Naive thymus-derived CD4-positive, alpha-beta T cell (primary cell): ENCODE results near the gene NATD1. TPM values are rescaled to one million over a fixed set of nuclear protein-coding genes. Genes with fewer than 3 reads are reported as not detected.

Experiments
- ATAC-seq: fragments of 150-1000 bp; cut with Tn5 transposase; 2 replicates; pipeline ENCODE4 v1.10.0; 2021; ENCODE audit warnings: mild to moderate bottlenecking, moderate library complexity
- CTCF ChIA-PET: fragments of 350-600 bp; sonication (Branson Sonifier 250); formaldehyde crosslinking; loops from one replicate; lab custom pipeline; 2021; ENCODE audit warnings: antibody characterized with exemption; lab: Charles Lee
- POLR2A ChIA-PET: fragments of 350-600 bp; sonication (Branson Sonifier 250); formaldehyde crosslinking; loops from one replicate; lab custom pipeline; 2021; ENCODE audit warnings: antibody characterized with exemption, inconsistent platforms; lab: Charles Lee
- DNase-seq, 9 donors: peaks; one replicate each; pipeline versions ENCODE4 v3.0.0 to v3.0.0-alpha.2; 2020 to 2022; ENCODE audit warnings: mixed read lengths in 1 of 9
- H3K27ac ChIP-seq: one replicate; pipeline ENCODE4 v1.7.0; 2013; ENCODE audit warnings: mild to moderate bottlenecking, low read depth, low read length, moderate library complexity
- H3K27me3 ChIP-seq, 2 donors: one replicate each; pipeline ENCODE4 v1.7.0; 2013; ENCODE audit warnings: low read length in 2 of 2, mild to moderate bottlenecking in 2 of 2, moderate library complexity in 2 of 2; ENCODE audit not compliant: control insufficient read depth in 2 of 2, insufficient read depth in 2 of 2
- H3K36me3 ChIP-seq, 3 experiments: 1 replicate in 2 of 3; 2 replicates in 1 of 3; pipeline ENCODE4 v1.7.0; 2013; ENCODE audit warnings: low read length in 3 of 3, mild to moderate bottlenecking in 3 of 3, moderate library complexity in 1 of 3; ENCODE audit not compliant: insufficient read depth in 3 of 3, control insufficient read depth in 2 of 3
- H3K4me1 ChIP-seq, 2 donors: one replicate each; pipeline ENCODE4 v1.7.0; 2013; ENCODE audit warnings: low read length in 2 of 2, mild to moderate bottlenecking in 2 of 2, moderate library complexity in 1 of 2; ENCODE audit not compliant: control insufficient read depth in 2 of 2, insufficient read depth in 2 of 2
- H3K4me3 ChIP-seq: 2 replicates; pipeline ENCODE4 v1.7.0; 2013; ENCODE audit warnings: mild to moderate bottlenecking, low read length
- H3K9me3 ChIP-seq, 3 experiments: 1 replicate in 2 of 3; 2 replicates in 1 of 3; pipeline ENCODE4 v1.7.0; 2013; ENCODE audit warnings: low read length in 3 of 3; ENCODE audit not compliant: control insufficient read depth in 2 of 3
- H3K27ac Mint-ChIP-seq, 9 donors: one replicate each; pipeline ENCODE4 v1.8.0; 2020 to 2022; ENCODE audit warnings: mixed read lengths in 9 of 9, mild to moderate bottlenecking in 8 of 9, moderate library complexity in 5 of 9, inconsistent platforms in 2 of 9
- H3K27me3 Mint-ChIP-seq, 5 donors: one replicate each; pipeline ENCODE4 v1.8.0; 2021 to 2022; ENCODE audit warnings: mixed read lengths in 5 of 5, mild to moderate bottlenecking in 1 of 5
- H3K36me3 Mint-ChIP-seq, 5 donors: one replicate each; pipeline ENCODE4 v1.8.0; 2020 to 2022; ENCODE audit warnings: mixed read lengths in 5 of 5, mild to moderate bottlenecking in 3 of 5, inconsistent platforms in 1 of 5
- H3K4me1 Mint-ChIP-seq, 7 donors: one replicate each; pipeline ENCODE4 v1.8.0; 2020 to 2022; ENCODE audit warnings: mixed read lengths in 7 of 7, mild to moderate bottlenecking in 3 of 7, inconsistent platforms in 1 of 7
- H3K4me3 Mint-ChIP-seq, 10 donors: one replicate each; pipeline ENCODE4 v1.8.0; 2020 to 2022; ENCODE audit warnings: mild to moderate bottlenecking in 10 of 10, mixed read lengths in 10 of 10, moderate library complexity in 6 of 10, inconsistent platforms in 2 of 10
- H3K9me3 Mint-ChIP-seq, 11 donors: one replicate each; pipeline ENCODE4 v1.8.0; 2020 to 2022; ENCODE audit warnings: mixed read lengths in 11 of 11, mild to moderate bottlenecking in 4 of 11, inconsistent platforms in 1 of 11, moderate library complexity in 1 of 11
- intact Hi-C, 2 donors: fragments of 100-400 bp; cut with micrococcal nuclease; formaldehyde crosslinking; loops; one replicate each; pipeline ENCODE4 v1.15.1; 2023
- polyA plus RNA-seq, 2 donors: library from polyadenylated mRNA; unstranded; fragments of 300-500 nt; fragmentation: Illumina TruSeq; gene quantifications; one replicate each; pipeline ENCODE4 v1.2.3, GENCODE V29; 2021
- total RNA-seq, 6 experiments: library from RNA in 5 of 6; stranded (reverse) in 5 of 6; gene quantifications; 1 replicate in 5 of 6; 2 replicates in 1 of 6; pipeline ENCODE4 v1.2.3 and lab custom pipeline; 2021 to 2026

NATD1 gene
- total and polyA plus RNA-seq, 7 experiments from 2014 or later = 1.7 to 11.1 (median 7.1) TPM

DNA sequence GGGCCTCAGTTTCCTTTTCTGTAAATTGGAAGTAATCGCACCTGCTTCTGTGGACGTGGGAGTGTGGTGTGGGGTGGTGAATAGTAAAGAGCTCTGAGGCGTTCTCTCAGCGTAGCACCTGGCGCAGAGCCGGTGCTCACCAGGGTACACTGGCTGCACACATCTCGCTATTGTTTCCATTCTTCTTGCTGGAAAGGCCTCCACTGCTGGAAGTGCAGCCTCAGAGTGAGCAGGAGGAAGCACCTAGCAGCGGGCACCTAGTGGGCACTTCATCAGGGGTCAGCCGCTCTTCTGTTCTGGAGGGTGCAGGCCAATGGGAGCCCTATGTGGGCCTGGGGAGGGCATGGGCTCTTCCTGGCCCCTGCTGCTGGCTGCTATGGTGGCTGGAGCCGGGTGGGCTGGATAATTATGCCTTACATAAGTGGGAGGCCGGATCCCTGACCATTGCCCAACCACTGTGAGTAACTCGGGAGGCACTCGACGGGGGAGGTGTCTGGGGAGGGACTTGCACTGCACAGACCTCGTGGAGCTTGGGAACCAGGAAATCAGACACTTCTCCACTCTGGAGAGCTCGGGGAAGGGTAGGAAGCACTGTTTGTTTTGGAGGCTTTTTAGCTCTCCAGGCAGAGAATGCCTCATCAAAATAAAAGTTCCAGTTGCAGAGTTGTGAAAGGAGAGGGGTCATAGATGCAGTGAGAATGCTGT lies 33.0 kb upstream of the NATD1 start:
- Histone ChIP-seq H3K4me1 (peaks cover 31 to 36% of the 10 kb centered on the region in 2 donors), H3K4me3 (peak overlapping the region; percentile 90), H3K36me3 (no peaks in the 10 kb centered on the region), H3K27me3 (no peaks in the 10 kb centered on the region), H3K27ac (peak overlapping the region; percentile 78), H3K9me3 (no peaks in the 10 kb centered on the region)
- intact Hi-C loops = loop anchor here (2.0 to 10.0 kb wide), 2 partner anchors 37 to 1131 kb away; no protein-coding TSS in a partner anchor
- POLR2A ChIA-PET = interaction anchor here (0.9 to 4.0 kb wide), 4 partner anchors 10 to 243 kb away, joined by 3 to 48 read pairs (median 4); no protein-coding TSS in a partner anchor
- Mint-ChIP-seq H3K27me3 (peaks cover 0 to 6% (median 0%) of the 10 kb centered on the region in 5 donors), H3K4me3 (peak overlapping the region; percentile 88 to 99 (median 96)), H3K9me3 (peaks cover 0 to 4% (median 0%) of the 10 kb centered on the region in 11 donors), H3K36me3 (peaks cover 0 to 13% (median 0%) of the 10 kb centered on the region in 5 donors), H3K27ac (peak overlapping the region; percentile 88 to 97 (median 96)), H3K4me1 (peaks cover 26 to 55% (median 50%) of the 10 kb centered on the region in 7 donors)
- CTCF ChIA-PET = interaction anchor here (1.0 to 3.8 kb wide), 4 partner anchors 9 to 167 kb away, joined by 3 to 27 read pairs (median 6); no protein-coding TSS in a partner anchor
- ATAC-seq (no peak), DNase-seq (no peak)

DNA sequence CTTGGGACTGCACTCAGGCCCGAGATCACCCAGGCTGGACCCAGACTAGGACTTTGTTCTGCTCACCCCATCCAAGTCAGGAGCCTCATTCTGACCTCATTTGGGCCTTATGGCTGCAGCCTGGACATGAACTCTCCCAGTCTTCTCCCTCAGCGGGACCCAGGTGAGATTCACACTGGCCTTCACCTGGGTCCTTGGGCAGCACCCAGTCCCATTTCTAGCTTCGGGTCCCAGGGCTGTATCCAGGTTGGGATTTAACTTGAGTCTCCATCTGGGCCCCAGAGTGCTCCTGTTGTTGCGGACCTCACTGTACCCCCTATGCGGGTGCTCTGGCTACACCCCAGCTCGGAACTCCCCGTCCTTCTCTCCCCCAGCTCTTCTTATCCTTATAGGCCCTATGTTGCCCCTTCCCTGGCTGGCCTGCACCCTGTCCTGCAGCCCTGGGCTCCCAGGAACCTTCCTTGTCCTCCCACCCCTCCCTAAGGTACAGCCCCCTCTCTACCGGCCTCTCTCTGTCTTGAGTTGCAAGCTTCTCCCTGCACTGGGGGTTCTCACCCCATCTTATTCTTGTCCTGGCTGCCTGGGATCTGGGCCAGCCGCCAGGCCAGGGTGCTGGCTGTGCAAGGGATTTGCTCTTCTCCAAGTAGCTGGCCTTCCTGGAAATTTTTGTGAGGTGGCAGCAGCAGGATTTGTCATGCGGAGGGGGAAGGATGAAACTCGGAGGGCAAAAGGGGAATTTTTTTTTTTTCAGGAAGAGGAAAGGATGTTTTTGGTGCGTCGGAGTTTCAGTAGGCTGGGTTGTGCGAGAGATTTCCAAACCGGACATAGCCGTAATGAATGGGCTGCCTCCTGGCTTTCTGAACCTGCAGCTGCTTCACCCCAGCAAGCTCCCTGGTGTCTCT lies 32.2 kb upstream of the NATD1 start:
- H3K36me3 ChIP-seq = no peaks in the 10 kb centered on the region
- H3K4me1 Mint-ChIP-seq = peaks cover 26 to 50% (median 44%) of the 10 kb centered on the region in 7 donors
- H3K27me3 Mint-ChIP-seq = peaks cover 0 to 2% (median 0%) of the 10 kb centered on the region in 5 donors
- intact Hi-C loops = loop anchor here (2.0 to 10.0 kb wide), 5 partner anchors 37 to 1131 kb away; partner anchors contain the start of gene DHRS7B (in 1 of the 2)
- ATAC-seq (no peak), DNase-seq (no peak)
- peak overlapping the region; percentile 90 for H3K4me3 ChIP-seq
- H3K27ac ChIP-seq = peak overlapping the region; percentile 78
- H3K4me1 ChIP-seq = peaks cover 32 to 36% of the 10 kb centered on the region in 2 donors
- H3K4me3 Mint-ChIP-seq = peak overlapping the region; percentile 88 to 99 (median 96)
- H3K9me3 Mint-ChIP-seq = peaks cover 0 to under 1% (median 0%) of the 10 kb centered on the region in 11 donors
- peak overlapping the region; percentile 88 to 97 (median 96) for H3K27ac Mint-ChIP-seq
- H3K27me3 ChIP-seq = no peaks in the 10 kb centered on the region
- POLR2A ChIA-PET = interaction anchor here (0.6 to 4.0 kb wide), 4 partner anchors 9 to 242 kb away, joined by 3 to 48 read pairs (median 4); no protein-coding TSS in a partner anchor
- peaks cover 0 to 13% (median 0%) of the 10 kb centered on the region in 5 donors for H3K36me3 Mint-ChIP-seq
- CTCF ChIA-PET = interaction anchor here (1.5 to 3.8 kb wide), 3 partner anchors 8 to 166 kb away, joined by 3 to 27 read pairs (median 7); no protein-coding TSS in a partner anchor
- no peaks in the 10 kb centered on the region for H3K9me3 ChIP-seq

DNA sequence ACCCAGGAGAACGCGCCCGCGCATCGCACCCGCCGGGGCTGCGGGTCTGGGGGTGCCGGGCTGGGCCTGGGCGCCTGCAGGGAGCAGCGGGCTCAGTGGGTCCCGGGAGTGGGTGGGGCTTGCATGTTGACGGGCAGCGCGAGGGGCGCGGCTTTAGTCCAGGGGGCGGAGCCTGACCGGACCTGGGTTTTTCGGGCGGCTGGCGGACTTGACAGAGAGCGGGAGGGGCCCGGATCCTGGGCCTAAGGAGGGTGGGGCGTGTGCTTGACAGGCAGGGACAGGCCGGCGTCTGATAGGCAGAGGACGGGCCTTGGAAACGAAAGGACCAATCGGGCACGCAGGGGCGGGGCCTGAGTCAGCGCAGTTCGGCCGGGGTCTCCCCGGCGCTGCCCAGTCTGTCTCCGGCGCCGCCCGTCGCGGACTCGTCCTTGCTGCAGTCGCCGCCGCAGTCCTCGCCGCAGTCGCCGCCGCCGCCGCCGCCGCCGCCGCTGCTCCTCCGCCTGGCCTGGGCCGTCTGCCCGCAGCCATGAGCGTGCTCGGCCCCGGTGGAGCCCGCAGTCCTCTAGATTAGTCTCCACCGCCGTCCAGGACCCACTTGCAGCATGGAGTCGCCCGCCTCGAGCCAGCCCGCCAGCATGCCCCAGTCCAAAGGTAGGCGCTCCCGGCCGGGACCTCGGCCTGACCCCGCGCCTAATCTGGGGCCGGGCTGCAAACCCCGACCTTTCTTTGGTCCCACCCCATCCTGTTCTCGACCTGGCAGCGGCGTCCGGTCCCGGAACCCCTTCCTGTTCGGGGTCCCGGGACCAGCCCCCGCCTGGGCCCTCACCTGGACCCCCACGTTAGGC lies 31.3 kb upstream of the NATD1 start, which contains the start of gene MAP2K3:
Gene MAP2K3, plus strand, starts transcription at position 393 of the 845 bp plus-strand sequence. Its CDS starts 210 bp downstream, at position 603.
- DNase-seq (peak; percentile 79 to 98 (median 84)), ATAC-seq (peak; percentile 78)
- no peaks in the 10 kb centered on the region for H3K27me3 Mint-ChIP-seq
- peaks cover 32 to 57% (median 52%) of the 10 kb centered on the region in 7 donors for H3K4me1 Mint-ChIP-seq
- peaks cover 39 to 40% of the 10 kb centered on the region in 2 donors for H3K4me1 ChIP-seq
- H3K4me3 Mint-ChIP-seq = peak within 1 kb of the TSS; percentile 88 to 99 (median 96)
- peaks cover 0 to 13% (median 0%) of the 10 kb centered on the region in 5 donors for H3K36me3 Mint-ChIP-seq
- H3K9me3 ChIP-seq = no peaks in the 10 kb centered on the region
- intact Hi-C loops = loop anchor here (1.0 to 10.0 kb wide), 13 partner anchors 9 to 1130 kb away; partner anchors contain the start of genes DHRS7B (in 2 of the 2), NATD1 (in 2 of the 2), TMEM11 (in 2 of the 2) and USP22 (in 2 of the 2)
- H3K9me3 Mint-ChIP-seq = no peaks in the 10 kb centered on the region
- no peaks in the 10 kb centered on the region for H3K36me3 ChIP-seq
- peak within 1 kb of the TSS; percentile 88 to 97 (median 96) for H3K27ac Mint-ChIP-seq
- H3K27me3 ChIP-seq = no peaks in the 10 kb centered on the region
- POLR2A ChIA-PET = interaction anchor here (0.5 to 4.0 kb wide), 7 partner anchors 8 to 250 kb away, joined by 3 to 48 read pairs (median 3); partner anchors contain the start of gene USP22
- H3K27ac ChIP-seq = peak within 1 kb of the TSS; percentile 78
- peak within 1 kb of the TSS; percentile 90 for H3K4me3 ChIP-seq
- CTCF ChIA-PET = interaction anchor here (1.3 kb wide), 1 partner anchor 9 kb away, joined by 4 read pairs; no protein-coding TSS in a partner anchor

- Histone ChIP-seq H3K27me3 (no peaks in the 10 kb centered on the region), H3K4me1 (peaks cover 38 to 44% of the 10 kb centered on the region in 2 donors), H3K27ac (peak overlapping the region; percentile 78), H3K4me3 (peak overlapping the region; percentile 68), H3K36me3 (no peaks in the 10 kb centered on the region), H3K9me3 (no peaks in the 10 kb centered on the region)
- Mint-ChIP-seq H3K4me1 (peaks cover 38 to 62% (median 57%) of the 10 kb centered on the region in 7 donors), H3K27me3 (no peaks in the 10 kb centered on the region), H3K27ac (peak overlapping the region; percentile 72 to 97 (median 96)), H3K4me3 (peak overlapping the region; percentile 88 to 99 (median 96)), H3K9me3 (no peaks in the 10 kb centered on the region), H3K36me3 (peaks cover 0 to 13% (median 0%) of the 10 kb centered on the region in 5 donors)
- intact Hi-C loops = loop anchor here (1.0 to 10.0 kb wide), 13 partner anchors 8 to 1129 kb away; partner anchors contain the start of genes DHRS7B (in 2 of the 2), NATD1 (in 2 of the 2), TMEM11 (in 2 of the 2) and USP22 (in 2 of the 2)
- no peak for ATAC-seq
- ChIA-PET POLR2A (interaction anchor here (0.5 to 0.8 kb wide), 6 partner anchors 8 to 249 kb away, joined by 3 to 4 read pairs (median 3); partner anchors contain the start of gene USP22), CTCF (interaction anchor here (0.5 to 1.3 kb wide), 2 partner anchors 8 to 1407 kb away, joined by 3 to 4 read pairs; no protein-coding TSS in a partner anchor)
- no peak for DNase-seq
These were observed 30.5 kb upstream of the NATD1 start for GRCh38 chr17:21283482-21284318.

DNA sequence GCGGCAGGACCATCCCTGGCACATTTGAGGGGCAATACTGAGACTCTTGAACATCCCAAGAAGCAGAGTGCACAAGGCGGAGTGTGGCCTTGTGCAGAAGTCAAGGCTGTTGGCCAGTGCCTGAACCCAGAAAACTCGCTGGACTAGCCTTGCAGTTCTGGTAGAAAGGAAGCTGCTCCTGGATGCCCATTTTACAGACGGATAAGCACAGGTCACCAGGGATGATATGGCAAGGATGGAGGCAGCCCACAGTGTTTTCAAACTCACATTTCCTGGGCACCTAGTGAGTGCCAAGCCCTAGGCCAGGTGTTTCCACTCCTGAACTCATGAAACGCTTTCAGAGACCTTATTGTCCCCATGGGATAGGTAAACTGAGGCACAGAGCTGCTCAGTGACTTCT lies 29.6 kb upstream of the NATD1 start:
- Mint-ChIP-seq H3K4me3 (peak overlapping the region; percentile 10 to 98 (median 74)), H3K36me3 (peaks cover 0 to 15% (median 0%) of the 10 kb centered on the region in 5 donors), H3K9me3 (no peaks in the 10 kb centered on the region), H3K27me3 (no peaks in the 10 kb centered on the region), H3K27ac (peak overlapping the region in 5 of 9 donors; percentile 41 to 75 (median 52)), H3K4me1 (peaks cover 44 to 61% (median 56%) of the 10 kb centered on the region in 7 donors)
- ChIA-PET POLR2A (no interaction called here), CTCF (no interaction called here)
- Histone ChIP-seq H3K27me3 (no peaks in the 10 kb centered on the region), H3K9me3 (no peaks in the 10 kb centered on the region), H3K36me3 (no peaks in the 10 kb centered on the region), H3K4me1 (peaks cover 38 to 44% of the 10 kb centered on the region in 2 donors), H3K4me3 (no peak overlapping the region), H3K27ac (no peak overlapping the region)
- no peak for ATAC-seq
- no peak for DNase-seq
- intact Hi-C loops = loop anchor here in 1 of 2 donors (10.0 kb wide), 1 partner anchor 1128 kb away; no protein-coding TSS in a partner anchor
